ENCODE results near the gene HEXD. TPM values are rescaled to one million over a fixed set of nuclear protein-coding genes. Genes with fewer than 3 reads are reported as not detected.

Gene HEXD
- polyA plus RNA-seq, 1 experiment: 8.9 TPM

DNA sequence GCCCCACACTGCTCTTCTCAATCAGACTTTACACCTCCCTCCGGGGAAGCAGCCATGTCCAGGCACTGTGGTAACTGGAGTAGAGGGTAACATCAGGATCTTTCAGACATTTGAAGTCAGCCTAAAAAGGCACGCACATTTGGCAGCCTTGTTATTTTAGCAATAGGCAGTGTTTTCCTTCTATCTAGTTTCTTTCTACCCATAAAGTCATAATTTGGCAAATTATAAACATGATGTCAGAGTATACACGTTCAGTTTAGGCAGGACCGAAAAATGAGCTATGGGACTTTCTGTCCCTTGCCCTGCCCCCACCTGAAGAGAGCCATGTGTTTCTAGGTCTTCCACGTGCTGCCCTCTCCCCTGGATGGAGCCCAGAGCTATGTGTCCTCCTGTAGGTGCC is 61.5 kb downstream of the HEXD start:
- POLR2A ChIA-PET: no interaction called here
- CTCF ChIA-PET: interaction anchor here (0.7 to 1.2 kb wide), 4 partner anchors 12 to 75 kb away, joined by 3 to 5 read pairs (median 3); no protein-coding TSS in a partner anchor
- Histone ChIP-seq H3K4me3 (ENCODE audit: low read depth, low read length) (no peak overlapping the region), H3K36me3 (ENCODE audit: control insufficient read depth, insufficient read depth, low read length) (peaks cover 15% of the 10 kb centered on the region), H3K27me3 (ENCODE audit: control insufficient read depth, insufficient read depth, low read length) (no peaks in the 10 kb centered on the region)
- DNase-seq (ENCODE audit: low read depth): no peak
- TF ChIP-seq, protein P1, sequence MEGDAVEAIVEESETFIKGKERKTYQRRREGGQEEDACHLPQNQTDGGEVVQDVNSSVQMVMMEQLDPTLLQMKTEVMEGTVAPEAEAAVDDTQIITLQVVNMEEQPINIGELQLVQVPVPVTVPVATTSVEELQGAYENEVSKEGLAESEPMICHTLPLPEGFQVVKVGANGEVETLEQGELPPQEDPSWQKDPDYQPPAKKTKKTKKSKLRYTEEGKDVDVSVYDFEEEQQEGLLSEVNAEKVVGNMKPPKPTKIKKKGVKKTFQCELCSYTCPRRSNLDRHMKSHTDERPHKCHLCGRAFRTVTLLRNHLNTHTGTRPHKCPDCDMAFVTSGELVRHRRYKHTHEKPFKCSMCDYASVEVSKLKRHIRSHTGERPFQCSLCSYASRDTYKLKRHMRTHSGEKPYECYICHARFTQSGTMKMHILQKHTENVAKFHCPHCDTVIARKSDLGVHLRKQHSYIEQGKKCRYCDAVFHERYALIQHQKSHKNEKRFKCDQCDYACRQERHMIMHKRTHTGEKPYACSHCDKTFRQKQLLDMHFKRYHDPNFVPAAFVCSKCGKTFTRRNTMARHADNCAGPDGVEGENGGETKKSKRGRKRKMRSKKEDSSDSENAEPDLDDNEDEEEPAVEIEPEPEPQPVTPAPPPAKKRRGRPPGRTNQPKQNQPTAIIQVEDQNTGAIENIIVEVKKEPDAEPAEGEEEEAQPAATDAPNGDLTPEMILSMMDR (IDR thresholded peaks at IDR 0.05; ENCODE audit: insufficient read depth, low read depth, low read length): no peak

- no peak overlapping the region for H3K4me3 ChIP-seq (ENCODE audit: low read depth, low read length)
- POLR2A ChIA-PET: no interaction called here
- CTCF ChIA-PET: interaction anchor here (0.7 to 1.2 kb wide), 4 partner anchors 22 to 74 kb away, joined by 3 to 5 read pairs (median 3); no protein-coding TSS in a partner anchor
- TF ChIP-seq, protein P1 (IDR thresholded peaks at IDR 0.05; ENCODE audit: insufficient read depth, low read depth, low read length): no peak
- DNase-seq (ENCODE audit: low read depth): no peak
- H3K36me3 ChIP-seq (ENCODE audit: control insufficient read depth, insufficient read depth, low read length): peaks cover 13% of the 10 kb centered on the region
- H3K27me3 ChIP-seq (ENCODE audit: control insufficient read depth, insufficient read depth, low read length): no peaks in the 10 kb centered on the region
Observed at GRCh38 chr17:82480318-82480717, 62.2 kb downstream of the HEXD start.

DNA sequence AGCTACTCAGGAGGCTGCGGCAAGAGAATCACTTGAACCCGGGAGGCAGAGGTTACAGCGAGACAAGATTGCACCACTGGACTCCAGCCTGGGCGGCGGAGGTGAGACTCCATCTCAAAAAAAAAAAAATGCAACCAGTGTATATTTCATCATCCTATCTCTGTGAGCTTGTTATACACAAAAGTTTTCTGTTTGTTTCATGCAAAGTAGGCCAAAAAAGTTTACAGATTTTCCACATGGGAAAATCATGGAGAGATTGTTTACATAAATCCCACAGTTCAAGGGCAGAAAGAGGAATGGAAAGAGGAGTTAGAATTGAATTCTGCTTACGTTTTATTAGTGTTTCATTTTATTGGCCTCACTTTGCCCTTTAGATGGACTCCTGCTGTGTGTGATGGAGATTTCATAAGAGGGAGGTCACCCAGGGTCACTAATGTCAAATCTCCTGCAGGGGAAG is 65.1 kb downstream of the HEXD start:
- CTCF ChIA-PET: interaction anchor here (0.6 to 1.3 kb wide), 2 partner anchors 16 to 26 kb away, joined by 3 read pairs; no protein-coding TSS in a partner anchor
- no peak for DNase-seq (ENCODE audit: low read depth)
- POLR2A ChIA-PET: no interaction called here

GRCh38 chr17:82483836-82484235 is 65.7 kb downstream of the HEXD start:
- peaks cover 29% of the 10 kb centered on the region for H3K36me3 ChIP-seq (ENCODE audit: control insufficient read depth, insufficient read depth, low read length)
- no peaks in the 10 kb centered on the region for H3K27me3 ChIP-seq (ENCODE audit: control insufficient read depth, insufficient read depth, low read length)
- no peak overlapping the region for H3K4me3 ChIP-seq (ENCODE audit: low read depth, low read length)
- TF ChIP-seq, protein P1 (IDR thresholded peaks at IDR 0.05; ENCODE audit: insufficient read depth, low read depth, low read length): no peak
- ChIA-PET POLR2A (no interaction called here), CTCF (interaction anchor here (0.6 to 1.3 kb wide), 2 partner anchors 17 to 26 kb away, joined by 3 read pairs; no protein-coding TSS in a partner anchor)
- no peak for DNase-seq (ENCODE audit: low read depth)

More for the DNA sequence above, 65.1 kb downstream of the HEXD start:
- H3K4me3 ChIP-seq (ENCODE audit: low read depth, low read length): no peak overlapping the region
- H3K36me3 ChIP-seq (ENCODE audit: control insufficient read depth, insufficient read depth, low read length): peaks cover 29% of the 10 kb centered on the region
- H3K27me3 ChIP-seq (ENCODE audit: control insufficient read depth, insufficient read depth, low read length): no peaks in the 10 kb centered on the region
- TF ChIP-seq, protein P1 (IDR thresholded peaks at IDR 0.05; ENCODE audit: insufficient read depth, low read depth, low read length): no peak

DNA sequence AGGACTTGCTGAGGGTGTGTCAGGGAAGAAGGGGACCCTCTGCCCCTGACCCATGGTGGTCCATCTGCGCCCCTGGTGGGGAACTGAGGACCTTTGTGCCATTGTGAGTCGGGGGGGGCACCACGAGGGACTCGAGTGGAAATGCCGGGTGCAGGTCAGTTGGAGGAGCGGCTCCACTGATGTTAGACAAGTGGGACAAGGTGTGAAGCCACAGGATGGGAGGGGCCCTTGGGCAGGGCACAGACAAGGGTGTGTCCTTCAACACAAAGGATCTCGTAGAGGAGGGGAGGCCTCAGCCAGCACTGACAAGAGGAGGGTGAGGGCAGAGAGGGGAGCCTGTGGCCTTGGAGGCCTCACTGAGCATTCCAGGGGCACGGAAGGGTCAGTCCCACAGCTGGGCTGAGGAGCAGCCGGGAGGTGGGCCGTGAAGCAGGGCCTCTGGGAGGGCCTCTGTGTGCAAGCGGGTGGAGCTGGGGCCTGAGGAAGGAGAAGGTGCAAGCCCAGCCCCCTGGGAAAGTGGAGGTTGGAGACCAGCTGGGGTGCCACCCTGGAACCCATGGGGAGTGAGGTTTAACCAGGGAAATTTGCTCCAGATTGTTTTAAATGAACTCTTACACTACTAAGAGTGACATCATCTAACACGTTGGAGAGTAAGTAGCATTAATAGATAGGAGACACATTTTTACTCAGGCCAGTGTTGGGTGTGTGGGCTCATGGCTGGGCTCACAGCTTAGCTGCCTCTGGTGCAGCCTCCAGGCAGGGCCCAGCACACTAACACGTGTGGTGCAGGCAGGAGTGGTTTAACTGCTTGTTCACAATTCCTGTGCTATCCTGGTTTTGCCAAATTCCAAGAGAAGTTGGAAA is 68.3 kb downstream of the HEXD start:
- TF ChIP-seq, protein P1 (IDR thresholded peaks at IDR 0.05; ENCODE audit: insufficient read depth, low read depth, low read length): no peak
- H3K4me3 ChIP-seq (ENCODE audit: low read depth, low read length): no peak overlapping the region
- ChIA-PET CTCF (no interaction called here), POLR2A (no interaction called here)
- no peak for DNase-seq (ENCODE audit: low read depth)
- peaks cover 21% of the 10 kb centered on the region for H3K36me3 ChIP-seq (ENCODE audit: control insufficient read depth, insufficient read depth, low read length)
- no peaks in the 10 kb centered on the region for H3K27me3 ChIP-seq (ENCODE audit: control insufficient read depth, insufficient read depth, low read length)
